H1 (cell line): Measurements from ENCODE around the gene FBN2.

Source experiments
- CTCF ChIP-seq, 3 experiments: IDR thresholded peaks; 1 replicate in 2 of 3; 2 replicates in 1 of 3; pipeline versions ENCODE4 v1.5.1 to v1.6.1; 2011; ENCODE audit warnings: low read length in 3 of 3, mild to moderate bottlenecking in 3 of 3, inconsistent platforms in 2 of 3, low read depth in 1 of 3, moderate library complexity in 1 of 3; ENCODE audit not compliant: insufficient read depth in 1 of 3; ENCODE audit errors: control extremely low read depth in 1 of 3
- EP300 ChIP-seq, 2 experiments: IDR thresholded peaks; 1 replicate in 1 of 2; 2 replicates in 1 of 2; pipeline ENCODE4 v1.6.1; 2011 to 2012; ENCODE audit warnings: low read depth in 2 of 2, low read length in 2 of 2, mild to moderate bottlenecking in 2 of 2, borderline replicate concordance in 1 of 2, inconsistent platforms in 1 of 2, moderate library complexity in 1 of 2
- NRF1 ChIP-seq: IDR thresholded peaks from 2 replicates; pipeline ENCODE4 v1.6.1; 2011; ENCODE audit warnings: mild to moderate bottlenecking, low read depth, low read length, improper control_type of control experiment
- POLR2A ChIP-seq, 2 experiments: IDR thresholded peaks; 1 replicate in 1 of 2; 2 replicates in 1 of 2; pipeline ENCODE4 v1.6.1; 2011; ENCODE audit warnings: low read depth in 2 of 2, low read length in 2 of 2, mild to moderate bottlenecking in 2 of 2; ENCODE audit errors: control extremely low read depth in 1 of 2
- RAD21 ChIP-seq, 2 experiments: IDR thresholded peaks in 1 of 2; conservative IDR thresholded peaks in 1 of 2; 2 replicates each; pipeline ENCODE4 v1.6.1; 2011; ENCODE audit warnings: low read depth in 2 of 2, low read length in 2 of 2, improper control_type of control experiment in 1 of 2, inconsistent platforms in 1 of 2, mild to moderate bottlenecking in 1 of 2, moderate library complexity in 1 of 2
- SUZ12 ChIP-seq: fragments of 200-600 bp; sonication (generic); IDR thresholded peaks from 2 replicates; pipeline ENCODE4 v1.6.1; 2012; ENCODE audit warnings: mild to moderate bottlenecking, inconsistent platforms, low read length, moderate library complexity, mixed read lengths

GRCh38 chr5:128329386-128329939 lies 208.6 kb downstream of the FBN2 start:
- TF ChIP-seq RAD21 (IDR thresholded peaks at IDR 0.05 in 1 of 2, conservative IDR thresholded peaks at IDR 0.05 in 1 of 2; ENCODE audit: low read depth in 2 of 2, low read length in 2 of 2) (no peak), EP300 (IDR thresholded peaks at IDR 0.05; ENCODE audit: borderline replicate concordance in 1 of 2, low read depth in 2 of 2, low read length in 2 of 2) (no peak), NRF1 (no peak), CTCF (IDR thresholded peaks at IDR 0.05; ENCODE audit: control extremely low read depth in 1 of 3, insufficient read depth in 1 of 3, low read depth in 1 of 3, low read length in 3 of 3) (no peak), SUZ12 (no peak), POLR2A (IDR thresholded peaks at IDR 0.05; ENCODE audit: control extremely low read depth in 1 of 2, low read depth in 2 of 2, low read length in 2 of 2) (no peak)
